UCSD-AML1 (cell line): ENCODE measurements around the gene LMF1.

Experiments
- DNase-seq: peaks from one replicate; lab custom pipeline; 2025; ENCODE audit not compliant: unreplicated experiment; lab: John Stamatoyannopoulos, UW

LMF1 gene

DNA sequence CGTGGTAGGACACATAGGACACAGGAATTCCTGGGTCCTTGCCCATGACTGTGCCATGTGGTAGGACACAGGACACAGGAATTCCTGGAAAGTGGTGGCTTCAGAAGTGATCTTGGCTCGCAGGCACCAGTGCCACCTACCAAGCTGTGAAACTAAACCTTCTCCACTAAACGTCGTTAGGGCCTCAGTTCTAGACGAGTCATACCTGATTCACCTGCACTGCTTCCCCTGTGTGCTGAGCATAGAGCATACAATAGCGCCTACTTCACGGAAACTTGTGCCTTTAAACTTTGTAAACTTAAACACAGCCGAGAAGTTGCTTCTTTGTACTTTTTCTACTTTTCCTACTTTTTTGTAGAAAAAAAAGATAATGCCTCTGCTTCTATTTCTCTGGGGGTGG, 15.6 kb upstream of the LMF1 start:
- no peak for DNase-seq

DNA sequence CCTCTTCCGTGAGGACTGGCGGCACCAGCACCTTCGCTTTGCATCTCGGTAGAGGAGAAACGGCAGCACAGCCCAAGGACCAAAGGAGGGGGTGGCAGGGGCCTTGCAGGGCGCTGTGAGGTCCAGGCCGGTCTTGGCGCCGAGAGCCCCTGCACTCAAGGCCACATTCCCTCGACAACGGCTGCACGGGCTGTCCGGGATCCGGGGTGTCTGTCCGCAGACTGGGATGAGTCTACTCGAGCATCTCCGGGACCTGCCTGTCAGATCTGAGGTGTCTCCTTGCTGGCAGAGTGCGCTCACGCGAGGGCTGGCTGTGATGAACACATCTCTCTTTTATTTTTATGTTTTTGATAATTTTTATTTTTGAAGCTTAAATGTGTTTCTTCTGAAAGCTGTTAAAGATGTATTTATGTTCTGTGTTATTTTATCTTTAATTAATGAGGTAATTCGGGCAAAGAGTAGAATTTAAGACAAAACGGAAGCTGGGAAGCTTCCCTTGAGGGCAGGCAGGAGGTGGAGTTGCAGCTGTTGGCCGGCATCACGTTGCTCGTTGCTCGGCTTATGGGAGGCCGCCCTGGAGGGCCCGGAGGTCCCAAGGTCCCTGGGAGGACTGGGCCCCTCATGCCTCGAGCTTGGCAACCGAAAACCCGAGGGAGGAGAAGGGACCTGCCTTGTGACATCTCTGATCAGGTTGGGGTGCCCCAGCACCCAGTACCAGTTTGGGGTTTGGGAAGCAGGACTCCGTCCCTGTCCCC, 15.0 kb upstream of the LMF1 start:
- DNase-seq = no peak

DNA sequence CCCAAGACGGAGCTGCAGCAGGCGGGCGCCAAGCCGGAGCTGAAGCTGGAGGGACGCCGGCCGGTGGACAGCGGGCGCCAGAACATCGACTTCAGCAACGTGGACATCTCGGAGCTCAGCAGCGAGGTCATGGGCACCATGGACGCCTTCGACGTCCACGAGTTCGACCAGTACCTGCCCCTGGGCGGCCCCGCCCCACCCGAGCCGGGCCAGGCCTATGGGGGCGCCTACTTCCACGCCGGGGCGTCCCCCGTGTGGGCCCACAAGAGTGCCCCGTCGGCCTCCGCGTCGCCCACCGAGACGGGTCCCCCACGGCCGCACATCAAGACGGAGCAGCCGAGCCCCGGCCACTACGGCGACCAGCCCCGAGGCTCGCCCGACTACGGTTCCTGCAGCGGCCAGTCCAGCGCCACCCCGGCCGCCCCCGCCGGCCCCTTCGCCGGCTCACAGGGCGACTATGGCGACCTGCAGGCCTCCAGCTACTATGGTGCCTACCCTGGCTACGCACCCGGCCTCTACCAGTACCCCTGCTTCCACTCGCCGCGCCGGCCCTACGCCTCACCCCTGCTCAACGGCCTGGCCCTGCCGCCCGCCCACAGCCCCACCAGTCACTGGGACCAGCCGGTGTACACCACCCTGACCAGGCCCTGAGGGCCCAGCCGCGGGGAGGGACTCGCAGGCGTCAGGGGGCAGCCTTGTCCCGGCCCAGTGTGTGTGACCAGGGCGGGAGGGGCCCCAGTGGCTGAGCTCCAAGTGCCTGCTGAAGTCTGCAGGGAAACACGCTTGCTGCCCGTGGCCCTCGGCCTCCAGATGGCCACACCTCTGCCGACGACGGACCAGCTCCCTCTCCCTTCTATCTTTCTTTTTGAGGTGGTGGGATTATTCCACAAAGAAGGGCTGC, 14.2 kb upstream of the LMF1 start:
- no peak for DNase-seq

DNA sequence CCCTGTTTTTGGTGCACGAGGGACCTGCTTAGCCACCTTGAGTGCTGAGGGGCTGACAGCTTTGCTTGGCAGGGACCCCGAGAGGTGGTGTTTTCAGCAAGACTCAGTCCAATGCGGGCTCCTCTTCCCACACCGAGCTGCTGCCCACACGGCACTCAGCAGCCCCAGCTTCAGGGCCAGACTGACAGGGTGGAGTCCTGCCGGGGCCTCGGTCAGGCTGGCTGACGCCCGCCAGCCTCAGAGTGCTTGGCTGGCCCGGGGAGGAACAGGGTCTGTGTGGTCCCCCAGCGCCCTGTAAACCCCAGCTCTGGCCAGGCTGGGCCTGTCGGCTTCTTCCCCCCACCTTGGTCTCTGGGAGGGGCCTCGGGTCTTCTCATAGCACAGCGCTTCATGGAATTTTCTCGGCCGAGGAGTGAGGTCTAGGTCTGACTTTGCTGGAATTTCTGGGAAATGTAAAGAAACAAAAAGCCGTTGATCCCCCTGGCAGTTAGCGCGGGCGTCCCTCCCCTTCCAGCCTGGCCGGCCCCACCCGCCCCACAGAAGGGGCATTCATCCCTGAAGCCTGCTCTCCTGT, 13.4 kb upstream of the LMF1 start:
- DNase-seq = no peak

DNA sequence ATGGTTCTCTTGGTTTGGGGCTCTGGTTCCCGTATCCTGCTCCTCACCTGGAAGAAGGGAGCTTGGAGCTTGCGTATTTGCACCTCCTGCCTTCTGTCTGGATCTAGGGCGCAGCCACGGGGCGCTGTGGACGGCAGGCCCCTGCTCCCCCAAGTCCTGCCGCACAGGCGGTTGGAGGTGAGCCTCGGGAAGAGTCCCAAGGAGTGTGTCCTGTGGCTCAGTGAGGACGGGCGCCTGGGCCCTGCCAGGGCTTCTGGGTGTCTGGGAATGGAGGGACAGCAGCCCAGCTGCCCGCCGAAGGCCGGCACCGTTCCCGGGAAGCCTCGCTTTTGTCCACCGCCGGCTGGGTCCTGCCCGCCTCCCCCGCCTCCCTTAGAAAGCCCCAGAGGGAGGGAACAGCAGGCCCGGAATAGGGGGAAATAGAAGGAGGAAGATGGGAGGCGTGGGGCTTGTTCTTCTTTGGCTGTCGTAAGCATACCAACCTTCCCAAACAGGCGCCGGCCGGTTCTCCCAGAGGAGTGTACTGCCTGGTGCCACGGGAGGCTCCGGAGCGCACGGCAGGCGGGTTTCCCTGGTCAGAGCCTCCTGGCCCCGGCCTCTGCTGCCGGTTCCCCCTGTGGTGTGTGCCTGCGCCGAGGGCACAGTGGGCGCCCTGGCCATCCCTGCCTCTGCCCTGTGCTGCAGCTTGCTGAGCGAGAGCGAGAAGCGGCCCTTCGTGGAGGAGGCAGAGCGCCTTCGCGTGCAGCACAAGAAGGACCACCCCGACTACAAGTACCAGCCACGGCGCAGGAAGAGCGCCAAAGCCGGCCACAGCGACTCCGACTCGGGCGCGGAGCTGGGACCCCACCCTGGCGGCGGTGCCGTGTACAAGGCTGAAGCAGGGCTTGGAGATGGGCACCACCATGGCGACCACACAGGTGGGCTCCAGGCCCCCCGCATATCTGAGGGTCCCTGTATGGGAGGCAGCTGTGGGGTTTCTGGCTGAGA, 12.6 kb upstream of the LMF1 start:
- no peak for DNase-seq

DNA sequence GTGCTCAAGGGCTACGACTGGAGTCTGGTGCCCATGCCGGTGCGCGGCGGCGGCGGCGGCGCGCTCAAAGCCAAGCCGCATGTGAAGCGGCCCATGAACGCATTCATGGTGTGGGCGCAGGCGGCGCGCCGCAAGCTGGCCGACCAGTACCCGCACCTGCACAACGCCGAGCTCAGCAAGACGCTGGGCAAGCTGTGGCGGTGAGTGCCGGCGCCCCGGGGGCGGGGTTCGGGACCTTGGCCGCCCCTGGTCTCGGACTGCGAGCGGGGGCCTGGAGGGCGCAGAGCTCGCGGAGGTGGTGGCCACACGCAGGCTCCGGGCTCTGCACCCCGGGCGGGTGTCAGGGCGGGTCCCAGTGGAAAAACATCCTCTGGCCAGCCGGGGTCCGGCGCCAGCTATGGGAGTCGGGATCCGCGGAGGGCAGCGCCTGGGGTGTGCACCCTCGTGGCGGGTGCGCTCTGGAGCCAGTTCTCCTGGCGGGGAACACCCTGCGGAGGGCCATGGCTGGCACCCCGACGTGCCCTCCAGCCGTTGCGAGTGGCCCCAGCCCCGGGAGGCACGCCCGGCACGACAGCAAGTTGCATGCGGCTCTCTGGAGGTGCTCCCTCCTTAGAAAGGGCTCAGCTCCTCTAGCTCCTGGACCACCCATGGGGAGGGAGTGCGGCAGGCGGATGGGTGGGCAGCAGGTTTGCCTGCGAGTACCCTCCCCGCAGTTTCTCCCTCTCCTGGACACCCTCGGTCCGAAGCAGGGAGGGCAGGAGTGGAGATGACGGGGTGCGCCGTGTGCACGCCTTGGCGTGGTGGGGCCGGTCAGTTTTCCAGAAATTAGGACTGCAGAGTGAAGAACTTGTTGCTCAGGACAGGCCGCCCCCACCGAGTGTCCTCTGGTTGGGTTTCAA, 11.6 kb upstream of the LMF1 start:
- DNase-seq = no peak

DNA sequence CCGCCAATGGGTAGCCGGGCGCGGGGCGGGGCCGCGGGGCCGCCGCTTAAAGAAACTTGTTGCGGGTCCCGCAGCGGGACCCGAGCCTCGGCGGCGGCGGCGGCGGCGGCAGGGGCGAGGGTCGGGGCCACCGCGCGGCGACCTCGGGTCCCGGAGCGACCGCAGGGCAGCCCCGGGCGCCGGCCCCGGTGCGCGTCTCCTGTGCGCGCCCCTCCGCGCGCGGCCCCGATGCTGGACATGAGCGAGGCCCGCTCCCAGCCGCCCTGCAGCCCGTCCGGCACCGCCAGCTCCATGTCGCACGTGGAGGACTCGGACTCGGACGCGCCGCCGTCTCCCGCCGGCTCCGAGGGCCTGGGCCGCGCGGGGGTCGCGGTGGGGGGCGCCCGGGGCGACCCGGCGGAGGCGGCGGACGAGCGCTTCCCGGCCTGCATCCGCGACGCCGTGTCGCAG, 10.9 kb upstream of the LMF1 start, which contains the start of gene SOX8:
SOX8 (plus strand) TSS at position 76 of the 450 bp plus-strand sequence; CDS start at position 229, 153 bp downstream.
- no peak for DNase-seq

DNA sequence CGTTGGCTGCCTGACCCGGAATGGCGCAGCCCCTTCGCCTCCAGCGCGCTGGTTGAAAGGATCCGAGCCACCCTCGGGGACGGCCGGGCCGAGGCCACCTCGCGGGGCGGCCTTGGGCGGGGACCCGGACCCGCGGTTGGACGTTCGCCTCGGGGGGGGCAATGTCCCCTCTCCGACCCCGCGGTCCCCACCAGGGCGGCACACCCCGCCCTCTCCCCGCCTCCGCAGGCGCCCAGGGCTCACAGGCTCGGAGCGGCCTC, 9.7 kb upstream of the LMF1 start:
- DNase-seq = no peak

DNA sequence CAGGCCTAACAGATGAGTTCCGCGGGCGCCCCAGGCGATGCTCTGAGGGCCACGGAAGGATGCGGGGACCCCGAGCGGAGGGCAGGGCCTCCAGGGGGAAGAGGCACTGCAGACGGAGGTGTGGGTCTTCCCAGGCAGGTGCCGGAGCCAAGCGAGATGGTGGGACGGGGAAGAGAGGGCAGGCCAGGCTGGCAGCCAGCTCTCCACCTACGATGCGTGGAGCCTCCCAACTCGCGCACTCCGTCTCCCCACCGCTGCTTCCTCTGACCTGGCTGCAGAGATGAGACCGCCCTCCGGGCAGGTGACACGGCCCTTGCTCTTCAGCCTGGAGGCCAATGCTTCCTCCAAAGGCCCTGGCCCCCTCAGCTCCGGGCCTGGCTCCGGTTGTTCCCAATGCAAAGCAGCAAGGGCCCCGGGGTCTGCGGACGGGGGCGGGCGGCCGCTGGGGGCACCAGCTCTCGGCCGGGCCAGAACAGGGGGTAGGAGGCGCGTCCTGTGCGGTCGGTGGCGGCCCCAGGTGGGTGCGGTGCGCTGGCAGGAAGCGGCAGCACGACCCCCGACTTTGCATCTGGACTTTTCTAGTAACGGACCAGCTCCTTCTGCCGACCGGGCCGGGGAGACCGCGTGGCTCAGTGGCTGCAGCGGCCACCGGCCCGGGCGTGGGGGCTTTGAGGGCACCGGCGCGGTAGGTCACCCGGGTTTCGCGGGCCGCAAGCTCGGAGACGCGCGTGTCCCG, 9.2 kb upstream of the LMF1 start:
- DNase-seq = no peak

DNA sequence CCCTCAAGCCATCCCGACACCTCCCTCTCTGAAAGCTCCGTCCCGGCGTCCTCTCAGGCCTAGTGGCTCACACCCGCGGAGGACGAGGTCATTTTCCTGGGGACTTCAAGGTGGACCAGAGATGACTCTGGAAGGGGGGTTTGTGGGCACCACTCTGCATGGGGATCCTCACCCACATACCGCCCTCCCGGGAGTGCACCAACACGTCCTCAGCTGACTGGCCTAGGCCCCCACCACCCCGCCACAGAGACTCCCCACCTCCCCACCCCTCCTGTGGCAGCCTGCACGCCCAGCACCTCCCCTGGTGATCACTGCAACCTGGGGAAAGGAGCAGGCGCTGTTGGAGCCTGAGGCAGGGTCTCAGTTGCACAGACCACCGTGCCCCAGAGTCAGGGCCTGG, 8.4 kb upstream of the LMF1 start:
- no peak for DNase-seq

DNA sequence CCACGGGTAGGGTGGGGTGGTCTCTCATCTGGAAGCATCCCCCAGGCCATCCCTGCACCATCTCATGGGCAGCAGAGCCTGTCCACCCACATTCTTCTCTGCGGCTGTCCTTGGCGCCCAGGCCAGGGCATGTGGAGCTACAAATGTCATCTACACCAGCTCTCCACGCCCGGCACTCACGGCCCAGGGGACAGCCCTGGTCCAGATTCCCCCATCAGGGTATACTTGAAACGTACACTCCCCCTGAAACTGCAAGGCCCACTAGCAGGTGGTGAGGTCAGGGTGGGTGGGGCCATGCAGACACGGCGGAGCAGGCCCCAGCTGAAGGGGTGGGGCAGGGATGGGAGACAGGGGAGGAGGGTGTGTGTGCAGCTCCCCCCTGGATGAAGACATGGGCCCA, 7.6 kb upstream of the LMF1 start:
- DNase-seq = no peak

DNA sequence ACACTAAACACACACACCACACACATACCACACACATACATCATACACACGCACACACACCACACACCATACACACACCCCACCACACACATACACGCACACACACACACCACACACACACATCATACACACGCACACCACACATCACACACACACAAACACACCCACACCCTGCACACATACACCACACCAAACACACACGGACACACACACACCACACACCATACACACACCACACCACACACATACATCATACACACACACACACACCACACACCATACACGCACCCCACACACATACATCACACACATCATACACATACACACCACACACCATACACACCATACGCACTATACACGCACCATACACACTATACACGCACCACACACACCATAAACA, 7.1 kb upstream of the LMF1 start:
- DNase-seq = no peak

DNA sequence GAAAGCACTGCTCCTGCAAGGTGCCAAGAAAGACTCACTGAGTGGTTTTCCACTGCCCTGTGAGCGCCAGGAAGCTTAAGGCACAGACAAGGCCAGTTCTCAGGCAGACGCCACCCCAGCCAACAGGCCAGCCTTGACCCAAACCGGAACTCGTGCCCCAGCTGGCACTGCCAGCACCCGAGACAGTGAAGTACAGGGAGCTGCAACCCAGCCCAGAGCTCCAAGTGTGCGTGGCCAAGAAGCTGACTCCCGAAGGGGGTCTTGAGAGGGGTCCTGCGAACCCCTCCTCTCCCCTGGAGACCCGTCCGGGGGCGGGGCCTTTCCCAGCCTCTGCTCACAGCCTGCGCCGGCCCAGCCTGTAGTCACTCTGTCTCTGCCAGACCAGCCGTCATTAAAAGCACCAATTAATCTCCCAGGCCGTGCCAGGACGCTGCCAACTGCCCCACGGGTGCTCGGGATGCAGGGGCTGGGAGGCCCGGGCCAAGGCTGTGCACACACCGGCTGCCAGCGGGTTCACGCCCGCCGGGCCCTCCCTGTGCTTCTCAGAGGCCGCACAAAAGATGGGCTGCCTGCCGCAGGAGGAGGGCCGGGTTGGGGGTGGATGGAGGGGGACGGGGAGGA, 6.4 kb upstream of the LMF1 start:
- no peak for DNase-seq

DNA sequence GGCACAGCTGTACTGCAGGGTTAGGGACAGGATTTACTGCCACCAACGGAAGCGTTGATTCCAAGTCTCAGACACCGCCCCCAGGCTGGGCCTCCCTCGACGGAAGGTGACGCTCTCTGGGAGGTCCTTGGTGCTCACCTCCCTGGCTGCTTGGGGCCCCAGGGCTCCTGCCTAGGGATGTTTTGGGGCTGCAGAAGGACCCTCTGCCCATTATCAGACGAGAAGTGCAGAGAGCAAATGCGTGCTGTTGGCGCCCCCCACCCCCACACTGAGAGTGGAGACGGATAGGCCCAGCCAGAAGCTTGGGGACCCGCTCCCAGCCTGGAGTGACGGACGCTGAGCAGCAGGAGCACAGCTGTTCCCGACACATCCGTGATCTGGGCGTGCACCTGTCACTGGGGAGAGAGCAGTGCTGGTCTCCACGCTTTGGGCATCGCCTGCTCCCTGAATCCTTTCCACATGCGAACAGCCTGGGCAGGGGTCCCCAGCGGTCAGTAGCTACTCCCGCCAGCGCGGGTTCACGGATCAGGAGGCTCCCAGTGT, 5.7 kb upstream of the LMF1 start:
- no peak for DNase-seq

DNA sequence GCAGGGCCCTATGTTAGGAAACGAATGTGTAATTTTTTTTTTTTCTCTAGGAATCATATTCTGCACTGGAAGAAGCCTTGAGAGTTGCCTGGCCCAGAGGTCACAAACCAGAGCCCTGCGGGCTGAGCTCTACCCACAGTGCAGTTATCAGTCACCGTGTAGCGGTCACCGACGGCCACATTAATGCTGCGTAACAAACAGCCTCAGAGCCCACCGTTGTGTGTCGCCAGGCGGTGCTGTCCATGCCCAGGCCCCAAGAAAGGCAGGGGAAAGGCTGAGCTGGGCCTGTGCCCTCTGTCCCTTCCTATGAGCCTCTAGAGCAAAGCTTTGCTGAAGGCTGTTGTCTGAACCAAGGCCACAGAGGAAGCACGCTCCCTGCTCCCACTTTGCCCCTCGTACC, 4.5 kb upstream of the LMF1 start:
- DNase-seq = no peak

DNA sequence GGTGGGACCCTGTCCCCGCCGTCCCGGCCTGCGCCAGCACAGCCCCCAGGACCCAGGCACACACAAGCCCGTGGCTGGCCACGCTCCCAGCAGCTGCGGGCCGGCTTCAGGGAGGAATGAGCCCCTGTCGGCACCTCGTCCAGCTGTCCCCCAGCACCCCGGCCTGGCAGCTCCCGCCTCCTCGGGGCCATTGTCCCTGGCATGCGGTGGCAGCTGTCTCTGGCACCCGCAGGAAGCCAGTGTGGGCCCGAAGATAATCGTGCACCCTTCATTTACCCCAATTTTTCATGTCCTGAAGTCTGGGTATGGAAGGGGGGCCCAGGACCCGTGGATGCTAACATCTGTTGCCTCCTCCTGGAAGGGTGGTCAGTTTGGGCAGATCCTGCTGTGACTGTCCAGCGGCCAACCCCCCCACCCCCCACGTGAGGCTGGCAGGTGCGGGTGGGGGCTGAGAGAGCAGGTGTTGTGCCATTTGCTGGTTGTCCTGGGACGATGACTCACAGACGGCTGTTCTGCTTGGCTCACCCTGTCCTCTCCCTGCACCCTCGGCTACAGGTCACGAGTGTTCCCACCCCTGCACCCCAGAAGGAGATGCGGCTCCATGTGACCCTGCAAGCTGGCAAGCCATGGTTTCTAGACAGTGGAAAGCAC, 4.0 kb upstream of the LMF1 start:
- no peak for DNase-seq

DNA sequence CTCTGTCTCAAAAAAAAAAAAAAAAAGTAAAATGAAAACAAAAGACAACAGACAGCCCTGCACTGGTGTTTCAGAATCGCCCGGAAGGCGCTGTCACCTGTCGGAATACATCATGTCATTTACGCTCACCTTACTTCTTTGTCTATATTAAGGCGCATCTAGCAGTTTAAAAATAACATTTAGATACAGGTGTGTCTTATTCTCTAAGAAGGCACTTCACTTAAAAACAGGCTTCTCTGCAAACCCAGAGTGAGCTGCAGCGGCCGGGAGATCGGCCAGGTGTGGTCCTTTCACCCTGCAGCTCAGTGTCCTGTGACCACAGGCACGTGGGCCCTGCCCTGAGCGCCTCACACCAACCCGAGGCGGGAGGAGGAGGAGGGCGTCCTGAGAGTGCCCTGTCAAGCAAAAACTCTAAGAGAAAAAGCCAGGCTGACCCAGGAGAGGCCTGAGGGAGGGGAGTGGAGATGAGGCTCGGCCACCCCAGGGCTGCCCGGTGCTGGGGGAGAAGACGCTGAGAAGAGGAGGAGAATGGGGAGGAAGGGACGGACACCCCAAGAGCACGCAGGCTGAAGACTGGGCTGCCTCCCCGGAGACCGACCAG, 3.3 kb upstream of the LMF1 start:
- no peak for DNase-seq

DNA sequence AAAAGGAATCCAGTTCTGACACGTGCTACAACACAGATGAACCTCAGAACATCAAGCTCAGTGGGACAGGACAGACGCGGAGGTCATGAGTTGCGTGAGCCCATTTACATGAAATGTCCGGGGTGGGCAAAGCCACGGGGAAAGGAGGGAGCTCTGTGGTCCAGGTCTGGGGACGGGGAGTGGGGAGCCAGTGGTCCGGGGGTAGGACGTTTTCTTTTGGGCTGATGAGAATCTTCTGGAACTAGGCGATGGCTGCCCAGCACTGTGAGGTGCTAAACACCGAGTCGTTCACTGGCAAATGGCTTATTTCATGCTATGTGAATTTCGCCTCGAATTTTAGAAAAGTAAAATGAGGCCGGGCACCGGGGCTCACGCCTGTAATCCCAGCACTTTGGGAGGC, 2.6 kb upstream of the LMF1 start:
- no peak for DNase-seq
